ENCODE results near the gene WWOX.

DNA sequence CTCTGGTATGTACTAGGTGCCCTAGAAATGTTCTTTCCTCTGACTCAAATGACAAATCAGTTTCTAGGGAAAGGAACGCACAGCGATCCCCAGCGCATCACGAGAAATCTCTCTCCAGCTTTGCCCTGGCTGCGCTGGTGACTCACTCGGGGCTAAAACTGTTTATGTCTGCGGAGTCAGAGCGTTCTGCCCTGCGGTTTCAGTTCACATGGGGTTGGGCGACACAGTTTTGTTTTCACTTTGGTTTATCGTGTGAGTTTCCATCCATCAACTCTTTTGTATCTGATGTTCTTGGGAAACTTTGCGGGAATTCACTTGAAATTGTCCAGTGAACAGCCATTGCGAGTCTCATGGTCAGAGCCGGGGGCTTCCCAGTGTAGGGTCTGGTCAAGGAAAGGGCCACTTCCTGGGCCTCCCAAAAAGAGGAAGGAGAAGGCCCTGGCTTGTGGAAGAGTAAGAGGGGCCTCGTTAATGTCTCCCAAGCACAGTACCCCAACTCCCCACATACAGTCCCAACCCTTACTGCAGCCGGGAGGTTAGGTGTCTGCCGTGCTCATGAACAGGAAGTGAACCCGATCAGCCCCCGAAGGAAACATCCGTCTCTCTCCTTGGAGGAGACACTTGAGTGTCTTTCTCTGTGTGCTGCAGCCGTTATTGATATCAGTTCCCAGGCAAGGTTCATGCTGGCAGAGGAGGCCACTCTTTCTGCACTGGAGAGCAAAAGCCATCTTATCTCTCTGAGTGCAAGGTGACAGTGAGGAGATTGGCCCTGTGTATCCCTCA is 643.2 kb downstream of the WWOX start:
- TF ChIP-seq CTCF (IDR thresholded peaks at IDR 0.05) (no peak), EP300 (IDR thresholded peaks at IDR 0.05) (no peak)
